Measurements from ENCODE around the gene LDB3.
"Not testable (repeated sequence)": the region's sequence is repeated elsewhere in the genome, so short reads cannot be mapped to it uniquely, and the experiment has no call there.

Gene LDB3

DNA sequence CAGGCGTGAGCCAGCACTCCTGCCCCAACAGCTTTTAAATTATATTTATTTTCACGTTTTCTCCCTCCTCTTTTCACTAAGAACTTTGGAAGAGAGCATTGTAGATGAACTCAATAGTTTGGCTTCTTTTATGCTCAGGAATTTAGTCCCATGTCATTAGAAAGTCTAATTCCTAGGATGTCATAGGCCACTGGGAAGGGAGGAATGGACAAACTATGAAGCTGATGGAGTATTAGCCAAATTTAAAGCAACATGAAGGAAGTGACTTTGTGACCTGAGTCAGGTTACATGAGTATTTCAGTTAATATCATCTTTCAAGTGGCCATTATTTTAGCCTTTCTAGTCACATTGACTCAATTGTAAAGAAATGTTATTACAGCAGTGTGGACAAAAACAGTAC is 32.0 kb upstream of the LDB3 start:
- no peak for DNase-seq (ENCODE audit: low read depth)
- no peak overlapping the region for H3K4me3 ChIP-seq (ENCODE audit: low read depth, low read length)
- TF ChIP-seq, protein P1, sequence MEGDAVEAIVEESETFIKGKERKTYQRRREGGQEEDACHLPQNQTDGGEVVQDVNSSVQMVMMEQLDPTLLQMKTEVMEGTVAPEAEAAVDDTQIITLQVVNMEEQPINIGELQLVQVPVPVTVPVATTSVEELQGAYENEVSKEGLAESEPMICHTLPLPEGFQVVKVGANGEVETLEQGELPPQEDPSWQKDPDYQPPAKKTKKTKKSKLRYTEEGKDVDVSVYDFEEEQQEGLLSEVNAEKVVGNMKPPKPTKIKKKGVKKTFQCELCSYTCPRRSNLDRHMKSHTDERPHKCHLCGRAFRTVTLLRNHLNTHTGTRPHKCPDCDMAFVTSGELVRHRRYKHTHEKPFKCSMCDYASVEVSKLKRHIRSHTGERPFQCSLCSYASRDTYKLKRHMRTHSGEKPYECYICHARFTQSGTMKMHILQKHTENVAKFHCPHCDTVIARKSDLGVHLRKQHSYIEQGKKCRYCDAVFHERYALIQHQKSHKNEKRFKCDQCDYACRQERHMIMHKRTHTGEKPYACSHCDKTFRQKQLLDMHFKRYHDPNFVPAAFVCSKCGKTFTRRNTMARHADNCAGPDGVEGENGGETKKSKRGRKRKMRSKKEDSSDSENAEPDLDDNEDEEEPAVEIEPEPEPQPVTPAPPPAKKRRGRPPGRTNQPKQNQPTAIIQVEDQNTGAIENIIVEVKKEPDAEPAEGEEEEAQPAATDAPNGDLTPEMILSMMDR (IDR thresholded peaks at IDR 0.05; ENCODE audit: low read depth, low read length, missing control alignments) = no peak

DNA sequence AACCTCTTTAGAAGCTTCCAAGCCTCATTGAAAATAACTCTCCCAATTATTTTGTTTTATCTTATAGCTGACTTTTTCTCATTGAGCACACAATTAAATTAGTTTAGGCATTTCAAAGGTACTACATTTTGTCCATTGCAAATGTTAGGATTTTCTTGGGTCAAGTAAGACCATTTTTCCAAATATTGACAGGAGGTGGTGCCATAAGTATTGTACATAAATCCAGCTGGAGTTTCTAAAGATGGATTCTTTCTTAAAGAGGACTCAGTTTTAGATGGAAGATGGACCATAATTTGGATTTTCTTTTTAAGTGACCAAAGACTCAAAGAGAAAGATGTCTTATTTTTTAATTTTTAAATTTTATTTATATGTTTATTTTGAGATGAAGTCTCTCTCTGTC is 26.3 kb upstream of the LDB3 start:
- no peak overlapping the region for H3K4me3 ChIP-seq (ENCODE audit: low read depth, low read length)
- DNase-seq (ENCODE audit: low read depth) = no peak
- TF ChIP-seq, protein P1 (IDR thresholded peaks at IDR 0.05; ENCODE audit: low read depth, low read length, missing control alignments) = no peak

DNA sequence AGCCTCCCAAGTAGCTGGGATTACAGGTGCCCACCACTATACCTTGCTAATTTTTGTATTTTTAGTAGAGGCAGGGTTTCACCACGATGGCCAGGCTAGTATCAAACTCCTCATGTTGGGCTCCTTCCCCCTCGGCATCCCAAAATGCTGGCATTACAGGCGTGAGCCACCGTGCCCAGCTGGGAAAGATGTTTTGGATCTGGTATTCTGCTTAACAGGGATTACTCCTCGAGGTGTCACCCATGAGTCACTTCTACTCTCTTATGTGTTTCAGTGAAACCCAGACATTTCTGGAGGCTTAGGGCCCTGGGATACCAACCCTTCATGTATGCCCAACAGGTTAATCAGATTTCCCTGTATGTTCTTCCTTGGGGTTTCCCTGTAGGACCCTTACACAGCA is 25.8 kb upstream of the LDB3 start:
- DNase-seq (ENCODE audit: low read depth) = no peak
- H3K4me3 ChIP-seq (ENCODE audit: low read depth, low read length) = no peak overlapping the region

DNA sequence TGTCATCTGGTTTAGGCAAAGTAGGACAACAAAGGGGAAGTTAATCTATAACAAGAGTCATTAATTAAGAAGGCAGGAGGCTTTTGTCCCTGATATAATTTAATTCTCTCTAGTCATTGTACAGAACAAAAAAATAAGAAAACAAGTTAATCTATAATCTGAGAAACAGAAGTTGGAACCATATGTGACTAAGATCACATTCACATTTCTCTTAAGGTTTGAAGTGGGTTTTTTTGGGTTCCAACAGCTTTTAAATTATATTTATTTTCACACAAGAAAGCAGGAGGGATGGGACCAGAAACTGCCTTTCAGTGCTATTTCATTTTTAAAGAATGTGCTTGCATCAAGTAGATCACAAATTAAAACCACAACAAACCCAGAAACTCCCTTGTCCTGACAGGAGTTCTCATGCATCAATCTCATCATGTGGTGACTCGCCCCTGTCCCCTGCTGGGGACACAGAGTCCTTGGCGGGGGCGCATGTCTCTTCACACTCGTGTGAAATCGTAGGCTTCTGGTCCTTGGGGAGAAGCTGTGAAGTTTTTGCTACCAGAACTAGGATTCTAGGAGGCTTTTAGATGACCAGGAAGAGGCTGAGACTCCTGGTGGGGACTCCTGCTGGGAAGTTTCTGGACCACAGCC is 24.0 kb upstream of the LDB3 start:
- no peak for DNase-seq (ENCODE audit: low read depth)
- TF ChIP-seq, protein P1 (IDR thresholded peaks at IDR 0.05; ENCODE audit: low read depth, low read length, missing control alignments) = peak; percentile 30
- H3K4me3 ChIP-seq (ENCODE audit: low read depth, low read length) = no peak overlapping the region

More for the DNA sequence above, 25.8 kb upstream of the LDB3 start:
- TF ChIP-seq, protein P1 (IDR thresholded peaks at IDR 0.05; ENCODE audit: low read depth, low read length, missing control alignments) = no peak

DNA sequence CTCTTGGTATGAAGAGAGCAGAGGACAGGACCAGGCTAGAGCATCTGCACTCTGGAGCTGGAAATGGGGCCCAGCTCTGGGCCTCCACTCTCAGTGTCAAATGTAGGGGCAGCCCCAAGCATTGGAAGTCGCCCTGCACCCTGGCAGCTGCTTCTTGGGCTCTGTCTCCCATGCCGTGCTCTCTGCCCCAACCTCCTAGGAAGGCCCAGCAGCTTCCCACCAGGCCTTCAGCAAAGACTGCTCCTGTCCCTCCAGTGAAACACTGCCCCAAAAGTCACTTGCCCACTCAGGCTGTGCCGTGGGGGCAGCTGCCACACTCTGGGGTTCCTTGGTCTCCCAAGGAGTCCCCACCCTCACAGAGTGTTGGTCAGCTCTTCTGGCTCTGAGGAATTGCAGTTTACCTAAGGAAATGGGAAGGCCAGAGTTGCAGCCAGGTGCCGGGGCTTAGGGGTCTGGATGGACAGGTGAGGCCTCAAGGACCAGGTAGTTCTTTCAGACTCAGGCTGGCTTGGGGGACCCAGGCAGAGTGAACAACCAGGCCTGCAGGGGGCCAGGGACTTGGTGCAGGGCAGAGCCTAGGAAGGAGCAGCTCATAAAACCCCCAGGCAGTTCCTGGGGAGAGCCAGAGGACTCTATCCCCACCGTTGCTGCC is 23.4 kb upstream of the LDB3 start:
- no peak overlapping the region for H3K4me3 ChIP-seq (ENCODE audit: low read depth, low read length)
- TF ChIP-seq, protein P1 (IDR thresholded peaks at IDR 0.05; ENCODE audit: low read depth, low read length, missing control alignments) = no peak
- no peak for DNase-seq (ENCODE audit: low read depth)

DNA sequence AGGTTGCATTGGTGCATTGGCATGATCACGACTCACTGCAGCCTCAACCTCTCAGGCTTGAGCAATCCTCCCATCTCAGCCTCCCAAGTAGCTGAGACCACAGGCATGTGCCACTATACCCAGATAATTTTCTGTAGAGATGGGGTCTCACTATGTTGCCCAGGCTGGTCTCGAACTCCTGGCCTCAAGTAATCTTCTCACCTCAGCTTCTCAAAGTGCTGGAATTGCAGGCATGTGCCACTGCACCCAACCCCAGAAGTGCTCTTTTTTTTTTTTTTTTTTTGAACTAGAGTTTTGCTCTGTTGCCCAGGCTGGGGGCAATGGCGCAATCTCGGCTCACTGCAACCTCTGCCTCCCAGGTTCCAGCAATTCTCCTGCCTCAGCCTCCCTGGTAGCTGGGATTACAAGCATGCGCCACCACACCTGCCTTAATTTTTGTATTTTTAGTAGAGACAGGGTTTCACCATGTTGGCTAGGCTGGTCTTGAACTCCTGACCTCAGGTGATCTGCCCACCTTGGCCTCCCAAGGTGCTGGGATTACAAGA is 22.6 kb upstream of the LDB3 start:
- not testable (repeated sequence) for DNase-seq (ENCODE audit: low read depth); H3K4me3 ChIP-seq (ENCODE audit: low read depth, low read length)

DNA sequence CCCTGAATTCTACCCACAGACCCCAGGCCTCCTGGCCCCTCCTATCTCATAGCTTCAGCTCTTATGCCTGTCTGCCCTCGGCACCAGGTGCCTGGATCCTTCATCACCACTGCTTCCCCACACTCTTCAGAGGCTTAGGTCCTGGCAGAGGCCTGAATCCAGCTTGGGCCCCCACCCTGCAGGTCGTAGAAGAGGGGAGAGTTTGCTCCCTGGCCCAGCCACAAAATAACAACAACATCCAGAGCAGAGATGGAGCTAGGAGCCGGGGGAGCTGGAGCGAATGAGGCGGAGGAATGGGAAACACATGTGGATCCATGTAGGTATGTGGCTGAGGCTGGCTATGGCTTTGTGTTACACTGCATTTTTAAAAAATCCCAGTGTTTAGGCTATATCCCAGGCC is 21.8 kb upstream of the LDB3 start:
- TF ChIP-seq, protein P1 (IDR thresholded peaks at IDR 0.05; ENCODE audit: low read depth, low read length, missing control alignments) = no peak
- no peak for DNase-seq (ENCODE audit: low read depth)
- no peak overlapping the region for H3K4me3 ChIP-seq (ENCODE audit: low read depth, low read length)

Measured in GM12864 (cell line).